Caco-2 (cell line): ENCODE results near the gene ITGB4. TPM values are rescaled to one million over a fixed set of nuclear protein-coding genes. Genes with fewer than 3 reads are reported as not detected.

Source experiments
- BruUV-seq: library from RNA; stranded (reverse); fragments of 400-500 nt; replicated peaks from 2 replicates; lab custom pipeline; 2021; lab: Mats Ljungman, UMichigan
- CTCF ChIA-PET: fragments of 300-600 bp; sonication (Branson Sonifier 250); formaldehyde crosslinking; loops from one replicate; lab custom pipeline; 2022; ENCODE audit warnings: antibody characterized with exemption; lab: Charles Lee
- POLR2A ChIA-PET: fragments of 300-600 bp; sonication (Branson Sonifier 250); formaldehyde crosslinking; loops from one replicate; lab custom pipeline; 2022; ENCODE audit warnings: antibody characterized with exemption; lab: Charles Lee
- DNase-seq, 2 experiments: peaks; one replicate each; pipeline versions ENCODE4 v3.0.0 to v3.0.0-alpha.2; 2020 to 2022
- H3K27me3 ChIP-seq: replicated peaks from 2 replicates; pipeline ENCODE4 v1.6.0; 2011; ENCODE audit warnings: low read length; ENCODE audit not compliant: control insufficient read depth, insufficient read depth
- H3K36me3 ChIP-seq: 2 replicates; pipeline ENCODE4 v1.5.1; 2011; ENCODE audit warnings: low read length; ENCODE audit not compliant: control insufficient read depth, insufficient read depth
- H3K4me1 ChIP-seq: fragments of 250-450 bp; sonication (Bioruptor Pico); 2 replicates; pipeline ENCODE4 v1.5.1; 2020; ENCODE audit warnings: mild to moderate bottlenecking
- H3K4me3 ChIP-seq: 2 replicates; pipeline ENCODE4 v1.5.1; 2011; ENCODE audit warnings: low read depth, mild to moderate bottlenecking, control low read depth, low read length
- H3K9me3 ChIP-seq: fragments of 250-450 bp; sonication (Bioruptor Pico); 2 replicates; pipeline ENCODE4 v1.5.1; 2020; ENCODE audit warnings: mild to moderate bottlenecking, moderate library complexity
- H3K27ac Mint-ChIP-seq: one replicate; pipeline ENCODE4 v1.8.0; 2022; ENCODE audit warnings: mixed read lengths; ENCODE audit not compliant: unreplicated experiment
- H3K27me3 Mint-ChIP-seq: one replicate; pipeline ENCODE4 v1.8.0; 2022; ENCODE audit warnings: mixed read lengths; ENCODE audit not compliant: insufficient read depth, unreplicated experiment
- H3K36me3 Mint-ChIP-seq: one replicate; pipeline ENCODE4 v1.8.0; 2022; ENCODE audit warnings: mild to moderate bottlenecking, mixed read lengths; ENCODE audit not compliant: insufficient read depth, unreplicated experiment
- H3K4me1 Mint-ChIP-seq: one replicate; pipeline ENCODE4 v1.8.0; 2022; ENCODE audit warnings: low read depth, mixed read lengths; ENCODE audit not compliant: unreplicated experiment
- H3K4me3 Mint-ChIP-seq: one replicate; pipeline ENCODE4 v1.8.0; 2022; ENCODE audit warnings: mild to moderate bottlenecking, moderate library complexity, mixed read lengths; ENCODE audit not compliant: unreplicated experiment
- H3K9me3 Mint-ChIP-seq: one replicate; pipeline ENCODE4 v1.8.0; 2022; ENCODE audit warnings: mixed read lengths; ENCODE audit not compliant: unreplicated experiment
- CTCF ChIP-seq, 2 experiments: fragments of 200-600 bp in 1 of 2; IDR thresholded peaks; 1 replicate in 1 of 2; 2 replicates in 1 of 2; pipeline versions ENCODE4 v1.5.1 to v1.8.0; 2011 to 2022; ENCODE audit warnings: antibody characterized with exemption in 1 of 2, control low read depth in 1 of 2, inconsistent platforms in 1 of 2, low read depth in 1 of 2, low read length in 1 of 2, mild to moderate bottlenecking in 1 of 2, moderate library complexity in 1 of 2; ENCODE audit not compliant: insufficient read depth in 1 of 2, severe bottlenecking in 1 of 2, unreplicated experiment in 1 of 2
- intact Hi-C: fragments of 100-400 bp; cut with micrococcal nuclease; formaldehyde crosslinking; loops from one replicate; pipeline ENCODE4 v1.10.0; 2022; ENCODE audit not compliant: unreplicated experiment
- total RNA-seq: library from RNA; stranded (reverse); gene quantifications from 2 replicates; pipeline ENCODE4 v1.2.3, GENCODE V29; 2022

Gene ITGB4
- total RNA-seq, 1 experiment from 2014 or later: 50.8 TPM

DNA sequence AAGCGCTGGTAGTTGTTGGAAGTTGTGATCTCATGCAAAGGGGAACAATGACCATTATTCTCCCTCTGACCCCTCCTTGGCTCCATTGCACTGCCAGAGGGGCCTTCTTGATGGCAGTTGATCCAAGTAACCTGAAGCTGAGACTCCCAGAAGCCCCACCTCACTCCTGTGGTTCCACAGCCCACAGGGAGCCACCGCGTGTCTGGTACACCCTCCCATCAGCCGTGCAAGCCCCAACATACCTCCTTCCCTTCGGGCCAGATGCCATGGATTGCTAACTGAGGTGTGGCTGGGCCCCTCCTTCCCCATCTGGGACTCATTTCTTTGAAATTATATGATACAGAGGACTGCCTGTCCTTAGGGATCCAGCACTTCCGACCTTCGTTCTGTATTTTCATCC is 36.3 kb upstream of the ITGB4 start:
- Mint-ChIP-seq H3K4me3 (peak overlapping the region; percentile 46), H3K4me1 (peaks cover 35% of the 10 kb centered on the region), H3K27ac (peak overlapping the region; percentile 90), H3K36me3 (peaks cover 69% of the 10 kb centered on the region), H3K9me3 (no peaks in the 10 kb centered on the region), H3K27me3 (no peaks in the 10 kb centered on the region)
- Histone ChIP-seq H3K27me3 (no peaks in the 10 kb centered on the region), H3K9me3 (no peaks in the 10 kb centered on the region), H3K4me1 (peaks cover 30% of the 10 kb centered on the region), H3K36me3 (peaks cover 6% of the 10 kb centered on the region), H3K4me3 (no peak overlapping the region)
- ChIA-PET POLR2A (no interaction called here), CTCF (no interaction called here)
- DNase-seq: peak; percentile 58 to 86
- TF ChIP-seq CTCF (IDR thresholded peaks at IDR 0.05; ENCODE audit: insufficient read depth in 1 of 2, low read depth in 1 of 2, low read length in 1 of 2, severe bottlenecking in 1 of 2, unreplicated experiment in 1 of 2): no peak
- intact Hi-C loops: no loop called here
- no TSS peak for BruUV-seq

DNA sequence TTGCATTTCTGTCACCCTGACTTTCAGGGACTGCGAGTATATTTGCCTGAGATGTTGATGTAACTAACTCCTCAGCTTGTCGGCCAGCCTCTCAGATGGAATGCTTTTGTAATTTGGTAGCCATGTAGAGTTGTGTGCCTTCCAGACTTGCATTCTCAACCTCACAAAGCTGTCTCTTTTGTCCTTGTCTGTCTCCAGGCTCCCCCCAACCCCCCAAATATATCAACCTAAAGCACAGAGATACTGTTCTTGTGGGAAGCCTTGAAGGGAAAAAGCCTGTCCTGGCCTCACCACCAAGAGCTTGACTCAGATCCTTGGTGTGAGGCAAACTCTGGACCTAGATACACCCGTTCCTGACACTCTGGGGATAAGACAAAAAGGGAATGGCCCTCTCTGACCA is 35.8 kb upstream of the ITGB4 start:
- H3K36me3 ChIP-seq: peaks cover 6% of the 10 kb centered on the region
- no peaks in the 10 kb centered on the region for H3K27me3 ChIP-seq
- peaks cover 30% of the 10 kb centered on the region for H3K4me1 ChIP-seq
- H3K27me3 Mint-ChIP-seq: no peaks in the 10 kb centered on the region
- peaks cover 66% of the 10 kb centered on the region for H3K36me3 Mint-ChIP-seq
- H3K4me3 Mint-ChIP-seq: peak overlapping the region; percentile 46
- ChIA-PET CTCF (no interaction called here), POLR2A (interaction anchor here (0.7 kb wide), 1 partner anchor 95 kb away, joined by 3 read pairs; no protein-coding TSS in a partner anchor)
- no TSS peak for BruUV-seq
- no peaks in the 10 kb centered on the region for H3K9me3 Mint-ChIP-seq
- intact Hi-C loops: no loop called here
- peak overlapping the region; percentile 90 for H3K27ac Mint-ChIP-seq
- no peak for DNase-seq
- no peak for TF ChIP-seq CTCF (IDR thresholded peaks at IDR 0.05; ENCODE audit: insufficient read depth in 1 of 2, low read depth in 1 of 2, low read length in 1 of 2, severe bottlenecking in 1 of 2, unreplicated experiment in 1 of 2)
- no peak overlapping the region for H3K4me3 ChIP-seq
- H3K9me3 ChIP-seq: no peaks in the 10 kb centered on the region
- H3K4me1 Mint-ChIP-seq: peaks cover 33% of the 10 kb centered on the region

DNA sequence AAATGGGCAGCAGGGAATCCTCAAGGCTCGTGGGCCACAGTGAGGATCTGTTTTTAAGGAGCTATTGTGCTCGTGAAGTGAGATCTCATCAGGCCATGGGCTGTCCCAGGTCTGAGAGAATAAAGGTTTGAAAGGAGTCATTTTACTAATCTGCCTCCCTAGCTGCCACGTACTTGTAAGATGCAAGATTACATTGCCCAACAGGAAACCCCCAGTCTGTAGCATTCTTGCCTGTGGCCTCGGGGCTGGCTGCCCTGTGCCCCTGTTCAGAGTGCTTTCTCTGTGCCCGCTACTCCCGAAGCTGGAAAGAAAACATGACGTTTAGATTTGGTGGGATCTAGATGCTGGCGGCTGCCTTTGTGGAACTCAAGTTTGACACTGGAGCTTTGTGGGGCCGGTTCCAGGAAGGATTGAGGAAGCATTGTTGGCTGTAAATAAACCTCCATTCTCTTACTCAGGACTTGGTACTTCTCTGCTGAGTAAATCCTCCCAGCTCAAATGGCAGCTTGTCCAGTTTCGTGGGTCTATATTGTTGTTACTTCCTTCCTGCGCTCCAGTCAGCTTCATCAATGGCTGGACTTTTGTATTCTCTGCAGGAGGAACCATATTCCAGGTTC is 32.9 kb upstream of the ITGB4 start:
- Mint-ChIP-seq H3K4me3 (no peak overlapping the region), H3K36me3 (peaks cover 66% of the 10 kb centered on the region), H3K4me1 (peaks cover 31% of the 10 kb centered on the region), H3K9me3 (no peaks in the 10 kb centered on the region), H3K27me3 (no peaks in the 10 kb centered on the region), H3K27ac (peak overlapping the region; percentile 49)
- no peak for TF ChIP-seq CTCF (IDR thresholded peaks at IDR 0.05; ENCODE audit: insufficient read depth in 1 of 2, low read depth in 1 of 2, low read length in 1 of 2, severe bottlenecking in 1 of 2, unreplicated experiment in 1 of 2)
- peaks cover 27% of the 10 kb centered on the region for H3K4me1 ChIP-seq
- ChIA-PET CTCF (interaction anchor here (0.7 to 1.7 kb wide), 2 partner anchors 33 to 62 kb away, joined by 3 to 5 read pairs; partner anchors contain the start of gene ITGB4), POLR2A (no interaction called here)
- intact Hi-C loops: no loop called here
- no peaks in the 10 kb centered on the region for H3K9me3 ChIP-seq
- peaks cover 5% of the 10 kb centered on the region; the same call in 1 of the 2 replicates for H3K36me3 ChIP-seq
- BruUV-seq: no TSS peak
- no peak for DNase-seq
- H3K4me3 ChIP-seq: no peak overlapping the region
- no peaks in the 10 kb centered on the region for H3K27me3 ChIP-seq
